ENCODE data around the gene SEMA3A. TPM values are rescaled to one million over a fixed set of nuclear protein-coding genes. Genes with fewer than 3 reads are reported as not detected.

SEMA3A gene
- total and polyA plus RNA-seq, 2 of the 4 experiments (the other 2 are of a cell fraction) = 31.2 to 213 TPM

- Histone ChIP-seq H3K9ac (ENCODE audit: low read depth, low read length) (no peak overlapping the region), H3K18ac (ENCODE audit: low read depth, low read length) (no peak overlapping the region), H2BK5ac (ENCODE audit: low read depth, low read length, poor library complexity, severe bottlenecking) (peak overlapping the region; percentile 45), H3K27me3 (ENCODE audit: control insufficient read depth, insufficient read depth, low read length) (no peaks in the 10 kb centered on the region), H3K27ac (ENCODE audit: insufficient read depth, low read length) (no peak overlapping the region; the same call in 1 of the 2 replicates), H2BK15ac (ENCODE audit: low read depth, low read length) (no peak overlapping the region), H3K4me3 (ENCODE audit: insufficient read depth, low read depth, low read length) (no peak overlapping the region), H3K14ac (replicated peaks; ENCODE audit: low read depth, low read length) (no peak overlapping the region), H4K8ac (ENCODE audit: low read depth in 2 of 2, low read length in 2 of 2) (no peak overlapping the region), H3K56ac (ENCODE audit: extremely low read depth, insufficient read depth, low read length) (no peak overlapping the region), H4K5ac (ENCODE audit: low read depth, low read length) (no peak overlapping the region; the same call in 1 of the 2 replicates), H3K79me1 (ENCODE audit: low read depth in 1 of 2, low read length in 2 of 2) (no peaks in the 10 kb centered on the region; a peak in 1 of 4 replicates), H3K9me1 (ENCODE audit: insufficient read depth, low read length) (no peaks in the 10 kb centered on the region), H3K9me3 (ENCODE audit: control insufficient read depth, insufficient read depth, low read length) (no peaks in the 10 kb centered on the region), H3K4me2 (ENCODE audit: low read depth, low read length) (no peak overlapping the region), H3K4ac (ENCODE audit: low read depth, low read length) (no peak overlapping the region), H4K20me1 (ENCODE audit: insufficient read depth, low read length) (no peaks in the 10 kb centered on the region), H2BK20ac (ENCODE audit: low read depth, low read length) (no peak overlapping the region), H2BK120ac (ENCODE audit: low read depth, low read length) (no peak overlapping the region), H3K36me3 (ENCODE audit: control insufficient read depth, insufficient read depth, low read length) (peaks cover 12% of the 10 kb centered on the region), H2AK9ac (replicated peaks; ENCODE audit: low read depth, low read length, poor library complexity) (no peak overlapping the region), H3K23ac (ENCODE audit: low read depth, low read length) (no peak overlapping the region), H4K91ac (ENCODE audit: insufficient read depth, low read depth, low read length) (no peak overlapping the region), H3K4me1 (ENCODE audit: control insufficient read depth, insufficient read depth, low read length) (no peaks in the 10 kb centered on the region), H2AK5ac (ENCODE audit: low read depth, low read length) (no peak overlapping the region), H2AFZ (replicated peaks; ENCODE audit: low read length, poor library complexity) (no peak overlapping the region)
- in situ Hi-C loops (cut with MboI; ENCODE audit: low sequenced_read_pairs) = no loop called here
- intact Hi-C loops (cut with micrococcal nuclease) = no loop called here
- DNase-seq (peak; percentile 31), ATAC-seq (ENCODE audit: low read depth) (no peak)
- WGBS, 2 experiments (ENCODE audit: extremely low coverage in 2 of 2, insufficient read length in 1 of 2) = no CpG with 5 or more reads among the region's 1 CpG
- POLR2A ChIA-PET (ENCODE audit: unreplicated experiment) = no interaction called here
- no TSS peak for BruUV-seq (replicated peaks)
- TF ChIP-seq CTCF (conservative IDR thresholded peaks at IDR 0.05; ENCODE audit: low read depth, low read length) = no peak
- TF ChIP-seq MXI1 (IDR thresholded peaks at IDR 0.05; ENCODE audit: borderline replicate concordance, low read depth, low read length) = no peak
- no peak for TF ChIP-seq POLR2A (IDR thresholded peaks at IDR 0.05; ENCODE audit: low read depth, low read length)
- TF ChIP-seq USF2 (IDR thresholded peaks at IDR 0.05; ENCODE audit: low read depth, low read length) = no peak
- CTCF ChIA-PET = no interaction called here
- dilution Hi-C loops (cut with HindIII; ENCODE audit: low sequenced_read_pairs, unreplicated experiment) = no loop called here
Measured at GRCh38 chr7:83996879-83997278, 197.7 kb downstream of the SEMA3A start.
